ENCODE data around the gene SRRD. TPM values are rescaled to one million over a fixed set of nuclear protein-coding genes. Genes with fewer than 3 reads are reported as not detected.
"Not testable (repeated sequence)": the region's sequence is repeated elsewhere in the genome, so short reads cannot be mapped to it uniquely, and the experiment has no call there.

SRRD gene
- total RNA-seq, 1 experiment from 2014 or later, result 21.9 TPM

GRCh38 chr22:26436903-26437515, 46.7 kb upstream of the SRRD start:
- Histone ChIP-seq H3K9me3 (ENCODE audit: control insufficient read depth, insufficient read depth, low read depth, low read length) (no peaks in the 10 kb centered on the region), H3K4me3 (ENCODE audit: low read depth in 2 of 2, low read length in 2 of 2) (no peak overlapping the region), H3K4me1 (ENCODE audit: control insufficient read depth, insufficient read depth, low read length) (no peaks in the 10 kb centered on the region), H3K27ac (ENCODE audit: low read length) (no peak overlapping the region), H3K27me3 (ENCODE audit: control insufficient read depth, insufficient read depth, low read length) (no peaks in the 10 kb centered on the region), H3K36me3 (ENCODE audit: control insufficient read depth, insufficient read depth, low read length) (no peaks in the 10 kb centered on the region)
- CTCF ChIA-PET, result no interaction called here
- POLR2A ChIA-PET, result no interaction called here
- DNase-seq (ENCODE audit: low read depth, low spot score) (no peak), ATAC-seq (no peak)
- TF ChIP-seq TCF7L2 (IDR thresholded peaks at IDR 0.05; ENCODE audit: low read depth, low read length) (no peak), REST (IDR thresholded peaks at IDR 0.05; ENCODE audit: insufficient read depth in 1 of 2, low read depth in 2 of 2, low read length in 1 of 2) (no peak), SIN3A (IDR thresholded peaks at IDR 0.05; ENCODE audit: borderline replicate concordance, insufficient read depth, low read depth, low read length) (no peak), POLR2AphosphoS5 (IDR thresholded peaks at IDR 0.05; ENCODE audit: low read depth, low read length) (no peak), CTCF (IDR thresholded peaks at IDR 0.05) (no peak)
- BruUV-seq (replicated peaks), result no TSS peak
- intact Hi-C loops (cut with micrococcal nuclease; ENCODE audit: unreplicated experiment) (no loop called here), in situ Hi-C loops (cut with HindIII; ENCODE audit: low pct_unique_long_range_greater_than_20kb, low sequenced_read_pairs) (no loop called here)

- ChIA-PET CTCF (no interaction called here), POLR2A (no interaction called here)
- in situ Hi-C loops (cut with HindIII; ENCODE audit: low pct_unique_long_range_greater_than_20kb, low sequenced_read_pairs) (no loop called here), intact Hi-C loops (cut with micrococcal nuclease; ENCODE audit: unreplicated experiment) (no loop called here)
- Histone ChIP-seq H3K4me3 (ENCODE audit: low read depth in 2 of 2, low read length in 2 of 2) (no peak overlapping the region), H3K4me1 (ENCODE audit: control insufficient read depth, insufficient read depth, low read length) (no peaks in the 10 kb centered on the region), H3K27ac (ENCODE audit: low read length) (no peak overlapping the region), H3K27me3 (ENCODE audit: control insufficient read depth, insufficient read depth, low read length) (no peaks in the 10 kb centered on the region), H3K9me3 (ENCODE audit: control insufficient read depth, insufficient read depth, low read depth, low read length) (no peaks in the 10 kb centered on the region), H3K36me3 (ENCODE audit: control insufficient read depth, insufficient read depth, low read length) (no peaks in the 10 kb centered on the region)
- no peak for TF ChIP-seq TCF7L2 (IDR thresholded peaks at IDR 0.05; ENCODE audit: low read depth, low read length)
- TF ChIP-seq SIN3A (IDR thresholded peaks at IDR 0.05; ENCODE audit: borderline replicate concordance, insufficient read depth, low read depth, low read length), result no peak
- no peak for TF ChIP-seq POLR2AphosphoS5 (IDR thresholded peaks at IDR 0.05; ENCODE audit: low read depth, low read length)
- no peak for TF ChIP-seq CTCF (IDR thresholded peaks at IDR 0.05)
- TF ChIP-seq REST (IDR thresholded peaks at IDR 0.05; ENCODE audit: insufficient read depth in 1 of 2, low read depth in 2 of 2, low read length in 1 of 2), result no peak
- DNase-seq (ENCODE audit: low read depth, low spot score), result no peak
- BruUV-seq (replicated peaks), result no TSS peak
- no peak for ATAC-seq
Measured at GRCh38 chr22:26437694-26438392, 45.8 kb upstream of the SRRD start.

GRCh38 chr22:26438776-26439175, 44.9 kb upstream of the SRRD start:
- H3K4me3 ChIP-seq (ENCODE audit: low read depth in 2 of 2, low read length in 2 of 2); POLR2A ChIA-PET; H3K9me3 ChIP-seq (ENCODE audit: control insufficient read depth, insufficient read depth, low read depth, low read length); BruUV-seq (replicated peaks); H3K4me1 ChIP-seq (ENCODE audit: control insufficient read depth, insufficient read depth, low read length); in situ Hi-C loops (cut with HindIII; ENCODE audit: low pct_unique_long_range_greater_than_20kb, low sequenced_read_pairs); H3K27ac ChIP-seq (ENCODE audit: low read length); ATAC-seq; DNase-seq (ENCODE audit: low read depth, low spot score); intact Hi-C loops (cut with micrococcal nuclease; ENCODE audit: unreplicated experiment); H3K27me3 ChIP-seq (ENCODE audit: control insufficient read depth, insufficient read depth, low read length); H3K36me3 ChIP-seq (ENCODE audit: control insufficient read depth, insufficient read depth, low read length): not testable (repeated sequence)
- CTCF ChIA-PET, result interaction anchor here (0.7 kb wide), 1 partner anchor 1512 kb away, joined by 3 read pairs; no protein-coding TSS in a partner anchor

All from Panc1 (cell line).